ENCODE data around the gene GTF3C1. TPM values are rescaled to one million over a fixed set of nuclear protein-coding genes. Genes with fewer than 3 reads are reported as not detected.

The GTF3C1 gene
- total and polyA plus RNA-seq, 2 of the 8 experiments (the other 6 are each of a cell fraction or from before 2014, with no cell fraction given): 89.3 to 126 TPM

DNA sequence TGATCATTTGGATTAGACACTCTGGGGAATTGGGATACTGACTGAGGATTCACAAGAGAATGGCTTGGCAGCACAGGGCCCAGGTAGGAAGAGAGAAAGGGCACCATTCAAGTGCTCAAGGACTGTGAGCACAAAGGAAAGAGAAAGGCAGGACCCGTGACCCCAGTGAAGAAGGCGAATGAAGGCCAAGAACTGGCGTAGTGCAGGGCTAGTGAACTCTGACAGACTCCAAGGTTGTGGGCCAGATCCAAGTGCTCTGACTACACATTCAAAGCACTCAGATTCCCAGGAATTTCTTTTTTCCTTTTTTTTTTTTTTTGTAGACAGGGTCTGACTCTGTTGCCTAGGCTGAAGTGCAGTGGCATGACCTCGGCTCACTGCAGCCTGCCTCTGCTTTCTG, 5.0 kb downstream of the GTF3C1 start:
- no peaks in the 10 kb centered on the region for H3K9me3 ChIP-seq (ENCODE audit: insufficient read depth in 2 of 2, low read depth in 1 of 2, low read length in 1 of 2)
- H4K8ac ChIP-seq (ENCODE audit: extremely low read depth, insufficient read depth, low read length): no peak overlapping the region
- H3K4me3 ChIP-seq (ENCODE audit: extremely low read depth in 1 of 4, insufficient read depth in 2 of 4, low read depth in 3 of 4, low read length in 4 of 4): no peak overlapping the region
- H3K56ac ChIP-seq (replicated peaks; ENCODE audit: insufficient read length, low read depth, low read length): no peak overlapping the region
- H2BK5ac ChIP-seq (ENCODE audit: low read depth, low read length): no peak overlapping the region
- H3K79me2 ChIP-seq (ENCODE audit: control insufficient read depth in 1 of 2, insufficient read depth in 2 of 2, low read length in 2 of 2): peaks cover 20 to 28% of the 10 kb centered on the region in 2 experiments
- no peak overlapping the region for H3K18ac ChIP-seq (ENCODE audit: extremely low read depth, low read length)
- no peak for TF ChIP-seq CBX8 (IDR thresholded peaks at IDR 0.05; ENCODE audit: borderline replicate concordance, low read depth, low read length)
- TF ChIP-seq SRF (IDR thresholded peaks at IDR 0.05; ENCODE audit: low read depth, low read length): no peak
- no peak for TF ChIP-seq BRCA1 (IDR thresholded peaks at IDR 0.05; ENCODE audit: low read depth, low read length)
- no peak for TF ChIP-seq CREB1 (IDR thresholded peaks at IDR 0.05)
- TF ChIP-seq JUND (IDR thresholded peaks at IDR 0.05; ENCODE audit: low read length): no peak
- H2BK15ac ChIP-seq (ENCODE audit: low read length): no peak overlapping the region
- H3K79me1 ChIP-seq (ENCODE audit: low read depth, low read length): peaks cover 7% of the 10 kb centered on the region
- FAIRE-seq (no peak), DNase-seq (ENCODE audit: low read depth in 1 of 2, low spot score in 2 of 2) (no peak)
- peaks cover 7 to 12% of the 10 kb centered on the region in 2 experiments for H4K20me1 ChIP-seq (replicated peaks in 1 of 2; ENCODE audit: control insufficient read depth in 1 of 2, insufficient read depth in 2 of 2, low read length in 2 of 2)
- H3K23me2 ChIP-seq (ENCODE audit: low read depth, low read length): peaks cover 5% of the 10 kb centered on the region; the same call in 1 of the 2 replicates
- no peak overlapping the region for H2AK5ac ChIP-seq (ENCODE audit: low read depth, low read length)
- no peak overlapping the region for H3K14ac ChIP-seq (ENCODE audit: insufficient read length)
- H3K23ac ChIP-seq (ENCODE audit: insufficient read length): no peak overlapping the region
- H4K5ac ChIP-seq (ENCODE audit: insufficient read length, low read depth, low read length): no peak overlapping the region
- H3K27me3 ChIP-seq (replicated peaks in 1 of 4; ENCODE audit: control insufficient read depth in 3 of 4, extremely low read depth in 1 of 4, insufficient read depth in 3 of 4, low read length in 3 of 4): no peaks in the 10 kb centered on the region
- H3K9ac ChIP-seq (replicated peaks in 1 of 4; ENCODE audit: extremely low read depth in 1 of 4, low read depth in 3 of 4, low read length in 3 of 4): no peak overlapping the region
- peaks cover 25 to 58% (median 47%) of the 10 kb centered on the region in 4 experiments for H3K36me3 ChIP-seq (ENCODE audit: control insufficient read depth in 2 of 4, insufficient read depth in 4 of 4, low read length in 3 of 4)
- H2AFZ ChIP-seq (ENCODE audit: low read length): no peak overlapping the region
- no peak overlapping the region for H2BK12ac ChIP-seq (ENCODE audit: low read depth, low read length)
- H3K4me2 ChIP-seq (ENCODE audit: insufficient read depth in 1 of 2, low read depth in 2 of 2, low read length in 2 of 2): no peak overlapping the region
- no peak overlapping the region for H3K4ac ChIP-seq (replicated peaks; ENCODE audit: insufficient read length, low read depth, low read length)
- H2BK120ac ChIP-seq (replicated peaks; ENCODE audit: low read depth, low read length): no peak overlapping the region
- peaks cover 0 to 5% (median 3%) of the 10 kb centered on the region in 4 experiments; a peak in 3 of 7 replicates for H3K4me1 ChIP-seq (replicated peaks in 1 of 4; ENCODE audit: control insufficient read depth in 3 of 4, insufficient read depth in 4 of 4, low read length in 3 of 4)
- H3K27ac ChIP-seq (ENCODE audit: low read depth, low read length): no peak overlapping the region
- no peak overlapping the region for H4K91ac ChIP-seq (replicated peaks; ENCODE audit: insufficient read length, low read length)
- H2BK20ac ChIP-seq (ENCODE audit: low read length): no peak overlapping the region
- WGBS, 2 experiments (ENCODE audit: extremely low coverage in 1 of 2, insufficient coverage in 1 of 2, insufficient read length in 1 of 2, insufficient replicate concordance in 2 of 2, low coverage in 1 of 2, low lambda C conversion rate in 2 of 2, missing lambda C conversion rate in 1 of 2): 78% methylated on average over 4 of the region's 4 CpGs; no CpG with 5 or more reads in 1 of the 2 experiments
- ChIA-PET CTCF (ENCODE audit: partially characterized antibody) (interaction anchor here (1.4 kb wide), 1 partner anchor 29 kb away, joined by 5 read pairs; no protein-coding TSS in a partner anchor), POLR2A (ENCODE audit: partially characterized antibody) (no interaction called here)
